Activated CD8-positive, alpha-beta memory T cell treated with anti-CD3 and anti-CD28 coated beads for 1 hour (primary cell): ENCODE measurements around the gene PPP1CA.

Source experiments
- DNase-seq, 2 donors: peaks; one replicate each; pipeline ENCODE4 v3.0.0-alpha.2; 2020; ENCODE audit warnings: low read depth in 1 of 2; ENCODE audit errors: extremely low read depth in 1 of 2

The PPP1CA gene

GRCh38 chr11:67387518-67387917 lies 14.1 kb downstream of the PPP1CA start:
- DNase-seq: no peak

- DNase-seq: no peak
Measured at GRCh38 chr11:67387069-67387468, 14.6 kb downstream of the PPP1CA start.

GRCh38 chr11:67384851-67385366 lies 16.7 kb downstream of the PPP1CA start:
- no peak for DNase-seq

- DNase-seq: peak; percentile 62 to 68
Measured at GRCh38 chr11:67382276-67383136, 19.2 kb downstream of the PPP1CA start.

- DNase-seq: no peak
Measured at GRCh38 chr11:67381244-67381972, 20.2 kb downstream of the PPP1CA start.

- no peak for DNase-seq
Measured at GRCh38 chr11:67379061-67380058, 22.3 kb downstream of the PPP1CA start.

GRCh38 chr11:67378544-67378943 lies 23.1 kb downstream of the PPP1CA start:
- DNase-seq: no peak

GRCh38 chr11:67376873-67377808 lies 24.5 kb downstream of the PPP1CA start:
- no peak for DNase-seq

- DNase-seq: no peak
Measured at GRCh38 chr11:67376063-67376820, 25.4 kb downstream of the PPP1CA start.

GRCh38 chr11:67375320-67376055 lies 26.2 kb downstream of the PPP1CA start:
- no peak for DNase-seq

- no peak for DNase-seq
Measured at GRCh38 chr11:67374571-67375281, 26.9 kb downstream of the PPP1CA start.

- DNase-seq: peak; percentile 59 to 61
Measured at GRCh38 chr11:67373648-67374570, 27.7 kb downstream of the PPP1CA start.

GRCh38 chr11:67372993-67373647 lies 28.5 kb downstream of the PPP1CA start, which contains the start of gene CLCF1:
TSS of gene CLCF1 (minus strand) at chr11:67373598. CDS start at chr11:67373539, 59 bp downstream.
- DNase-seq: no peak

- DNase-seq: no peak
Measured at GRCh38 chr11:67372321-67372992, 29.2 kb downstream of the PPP1CA start.

- no peak for DNase-seq
Measured at GRCh38 chr11:67371911-67372320, 29.7 kb downstream of the PPP1CA start.
